ENCODE results near the gene RDH12. TPM values are rescaled to one million over a fixed set of nuclear protein-coding genes. Genes with fewer than 3 reads are reported as not detected.

Gene RDH12
- total and polyA plus RNA-seq, 2 experiments from 2014 or later = not detected

DNA sequence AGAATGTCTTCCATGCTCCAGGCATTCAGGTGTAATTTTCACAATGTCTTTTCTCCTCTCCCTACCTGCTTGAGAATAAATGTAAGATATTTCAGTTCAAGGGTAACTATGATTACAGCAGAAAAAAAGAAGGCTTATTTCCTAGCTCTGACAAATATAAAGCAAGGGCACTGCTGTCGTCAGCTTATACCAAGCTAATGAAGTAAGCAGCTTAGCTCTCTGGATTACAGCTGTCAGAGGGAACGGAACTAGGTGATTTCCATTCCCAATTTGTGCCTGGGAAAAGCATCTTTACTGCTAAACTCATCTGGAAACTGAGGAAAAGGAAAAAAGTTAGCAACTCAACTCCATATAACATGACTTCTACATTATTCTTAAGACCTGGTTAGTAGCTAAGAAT is 58.2 kb downstream of the RDH12 start:
- Histone ChIP-seq H3K4me2 (ENCODE audit: unreplicated experiment) (no peak overlapping the region), H3K4me3 (no peak overlapping the region), H3F3A (ENCODE audit: insufficient read depth) (no peaks in the 10 kb centered on the region), H2AFZ (no peak overlapping the region), H3K9me2 (ENCODE audit: insufficient read depth) (no peaks in the 10 kb centered on the region), H4K20me1 (ENCODE audit: insufficient read depth) (no peaks in the 10 kb centered on the region), H3K36me3 (ENCODE audit: low read depth) (0 out of 2 replicates have a peak, but pooled peaks cover 3% of the 10 kb centered on the region), H3K4me1 (ENCODE audit: insufficient read depth) (no peaks in the 10 kb centered on the region), H3K27ac (no peak overlapping the region), H3K9me3 (ENCODE audit: low read depth) (no peaks in the 10 kb centered on the region), H3K79me2 (ENCODE audit: insufficient read depth) (no peaks in the 10 kb centered on the region), H3K9ac (no peak overlapping the region), H3K27me3 (replicated peaks; ENCODE audit: insufficient read depth) (no peaks in the 10 kb centered on the region)
- in situ Hi-C loops (cut with MboI) = no loop called here
- no peak for TF ChIP-seq EZH2phosphoT487 (IDR thresholded peaks at IDR 0.05; ENCODE audit: insufficient read depth, low read depth)
- TF ChIP-seq EZH2 (IDR thresholded peaks at IDR 0.05; ENCODE audit: insufficient read depth, poor library complexity, severe bottlenecking) = no peak
- 97 to 100% methylated on average over 2 of the region's 2 CpGs for whole genome bisulfite sequencing, 2 experiments (ENCODE audit: low coverage in 1 of 2, low lambda C conversion rate in 2 of 2, missing lambda C conversion rate in 2 of 2)
- no peak for DNase-seq

DNA sequence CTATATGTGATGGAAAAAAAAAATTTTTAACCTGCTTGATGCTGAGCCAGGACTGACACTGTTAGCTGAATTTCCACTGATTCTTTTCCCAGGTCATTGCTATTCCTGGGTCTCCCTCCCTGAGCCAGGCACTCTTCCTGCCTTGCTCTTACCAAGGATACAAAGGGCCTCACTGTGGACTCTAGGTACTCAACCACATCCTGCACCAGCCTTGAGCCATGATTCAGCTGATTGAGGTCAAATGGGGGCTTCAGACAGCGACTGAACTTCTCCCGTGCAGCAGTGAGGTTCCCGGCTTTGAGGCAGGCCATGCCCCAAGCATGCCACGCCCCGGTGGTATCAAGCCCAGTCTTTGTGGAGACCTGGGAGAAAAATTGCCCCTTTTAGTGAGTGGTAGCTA is 60.4 kb downstream of the RDH12 start:
- H3F3A ChIP-seq (ENCODE audit: insufficient read depth) = no peaks in the 10 kb centered on the region
- H4K20me1 ChIP-seq (ENCODE audit: insufficient read depth) = no peaks in the 10 kb centered on the region
- no peaks in the 10 kb centered on the region for H3K27me3 ChIP-seq (replicated peaks; ENCODE audit: insufficient read depth)
- H3K4me2 ChIP-seq (ENCODE audit: unreplicated experiment) = no peak overlapping the region
- in situ Hi-C loops (cut with MboI) = no loop called here
- no peak overlapping the region for H2AFZ ChIP-seq
- peaks cover 6% of the 10 kb centered on the region; the same call in 1 of the 2 replicates for H3K36me3 ChIP-seq (ENCODE audit: low read depth)
- H3K27ac ChIP-seq = no peak overlapping the region
- 77 to 84% methylated on average over 5 of the region's 5 CpGs for WGBS, 2 experiments (ENCODE audit: low coverage in 1 of 2, low lambda C conversion rate in 2 of 2, missing lambda C conversion rate in 2 of 2)
- H3K9ac ChIP-seq = no peak overlapping the region
- no peaks in the 10 kb centered on the region for H3K9me3 ChIP-seq (ENCODE audit: low read depth)
- H3K4me1 ChIP-seq (ENCODE audit: insufficient read depth) = no peaks in the 10 kb centered on the region
- no peaks in the 10 kb centered on the region for H3K9me2 ChIP-seq (ENCODE audit: insufficient read depth)
- TF ChIP-seq EZH2phosphoT487 (IDR thresholded peaks at IDR 0.05; ENCODE audit: insufficient read depth, low read depth) (no peak), EZH2 (IDR thresholded peaks at IDR 0.05; ENCODE audit: insufficient read depth, poor library complexity, severe bottlenecking) (no peak)
- no peak for DNase-seq
- no peaks in the 10 kb centered on the region for H3K79me2 ChIP-seq (ENCODE audit: insufficient read depth)
- no peak overlapping the region for H3K4me3 ChIP-seq

DNA sequence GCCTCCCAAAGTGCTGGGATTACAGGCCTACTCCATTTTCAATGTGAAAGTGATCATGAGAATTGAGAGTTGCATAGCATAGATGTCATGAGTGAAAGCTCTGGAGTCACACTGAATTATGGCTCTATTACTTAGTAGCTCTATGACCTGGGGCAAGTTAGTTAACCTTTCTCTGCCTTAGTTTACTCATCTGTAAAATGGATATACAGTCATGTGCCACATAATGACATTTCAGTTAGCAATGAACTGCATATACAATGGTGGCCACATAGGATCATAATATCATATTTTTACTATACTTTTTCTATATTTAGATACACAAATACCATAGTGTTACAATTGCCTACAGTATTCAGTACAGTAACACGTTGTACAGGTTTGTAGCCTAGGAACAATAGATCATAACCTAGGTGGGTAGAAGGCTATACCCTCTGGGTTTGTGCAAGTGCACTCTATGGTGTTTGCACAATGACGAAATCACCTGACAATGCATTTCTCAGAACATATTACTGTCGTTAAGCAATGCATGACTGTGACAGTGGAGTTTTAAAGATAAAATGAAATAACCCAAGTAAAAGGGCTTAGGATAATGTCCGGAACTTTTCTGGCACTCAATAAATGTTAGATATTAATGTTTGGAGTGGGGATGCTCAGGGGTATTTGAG is 61.6 kb downstream of the RDH12 start:
- Histone ChIP-seq H3K4me3 (no peak overlapping the region), H3K4me2 (ENCODE audit: unreplicated experiment) (no peak overlapping the region), H2AFZ (no peak overlapping the region), H3K4me1 (ENCODE audit: insufficient read depth) (no peaks in the 10 kb centered on the region), H3K9ac (no peak overlapping the region), H3K9me3 (ENCODE audit: low read depth) (no peaks in the 10 kb centered on the region), H3K9me2 (ENCODE audit: insufficient read depth) (no peaks in the 10 kb centered on the region), H3K36me3 (ENCODE audit: low read depth) (peaks cover 10% of the 10 kb centered on the region), H3F3A (ENCODE audit: insufficient read depth) (no peaks in the 10 kb centered on the region), H3K27me3 (replicated peaks; ENCODE audit: insufficient read depth) (no peaks in the 10 kb centered on the region), H4K20me1 (ENCODE audit: insufficient read depth) (no peaks in the 10 kb centered on the region), H3K79me2 (ENCODE audit: insufficient read depth) (no peaks in the 10 kb centered on the region), H3K27ac (no peak overlapping the region)
- in situ Hi-C loops (cut with MboI) = no loop called here
- WGBS, 2 experiments (ENCODE audit: low coverage in 1 of 2, low lambda C conversion rate in 2 of 2, missing lambda C conversion rate in 2 of 2) = 93 to 97% methylated on average over 4 of the region's 4 CpGs
- no peak for DNase-seq
- no peak for TF ChIP-seq EZH2 (IDR thresholded peaks at IDR 0.05; ENCODE audit: insufficient read depth, poor library complexity, severe bottlenecking)
- TF ChIP-seq EZH2phosphoT487 (IDR thresholded peaks at IDR 0.05; ENCODE audit: insufficient read depth, low read depth) = no peak

DNA sequence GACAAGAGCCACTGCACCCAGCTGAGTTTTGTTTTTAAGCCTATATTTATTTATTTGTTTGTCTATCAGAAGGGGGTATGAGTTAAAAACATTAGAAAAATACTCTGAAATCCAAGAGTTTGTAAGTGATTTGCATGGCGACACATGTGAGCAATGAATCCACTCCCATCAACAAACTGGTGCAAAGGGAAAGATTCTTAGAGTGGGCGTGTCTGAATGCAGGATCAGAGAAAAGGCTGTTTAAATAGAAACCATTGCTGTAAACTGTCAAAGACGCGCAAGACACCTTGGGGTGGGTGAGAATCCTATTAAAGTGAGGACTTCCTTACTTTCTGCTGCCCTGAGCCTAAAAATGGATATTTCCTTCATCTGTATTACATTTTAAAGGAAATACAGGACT is 62.8 kb downstream of the RDH12 start:
- in situ Hi-C loops (cut with MboI) = no loop called here
- TF ChIP-seq EZH2phosphoT487 (IDR thresholded peaks at IDR 0.05; ENCODE audit: insufficient read depth, low read depth) = no peak
- no peak for TF ChIP-seq EZH2 (IDR thresholded peaks at IDR 0.05; ENCODE audit: insufficient read depth, poor library complexity, severe bottlenecking)

More for the DNA sequence above, 62.8 kb downstream of the RDH12 start:
- Histone ChIP-seq H3F3A (ENCODE audit: insufficient read depth) (no peaks in the 10 kb centered on the region), H3K27ac (no peak overlapping the region), H3K36me3 (ENCODE audit: low read depth) (peaks cover 20% of the 10 kb centered on the region), H3K4me3 (no peak overlapping the region), H3K4me1 (ENCODE audit: insufficient read depth) (no peaks in the 10 kb centered on the region), H3K9me2 (ENCODE audit: insufficient read depth) (no peaks in the 10 kb centered on the region), H3K4me2 (ENCODE audit: unreplicated experiment) (no peak overlapping the region), H3K9me3 (ENCODE audit: low read depth) (no peaks in the 10 kb centered on the region), H3K27me3 (replicated peaks; ENCODE audit: insufficient read depth) (no peaks in the 10 kb centered on the region), H2AFZ (no peak overlapping the region), H3K9ac (no peak overlapping the region), H4K20me1 (ENCODE audit: insufficient read depth) (no peaks in the 10 kb centered on the region), H3K79me2 (ENCODE audit: insufficient read depth) (no peaks in the 10 kb centered on the region)
- no peak for DNase-seq
- 95 to 98% methylated on average over 4 of the region's 4 CpGs for WGBS, 2 experiments (ENCODE audit: low coverage in 1 of 2, low lambda C conversion rate in 2 of 2, missing lambda C conversion rate in 2 of 2)
